Sigmoid colon (tissue), 4 donors: ENCODE data around the gene LHPP.

Experiments
- POLR2A ChIP-seq, 2 donors: fragments of 450-650 bp; IDR thresholded peaks; one replicate each; pipeline ENCODE4 v1.6.1; 2016; ENCODE audit warnings: antibody characterized with exemption in 2 of 2, mild to moderate bottlenecking in 2 of 2, moderate library complexity in 2 of 2
- POLR2AphosphoS5 ChIP-seq, 4 donors: sonication (generic); formaldehyde crosslinking; IDR thresholded peaks; one replicate each; pipeline ENCODE4 v1.6.1; 2017; ENCODE audit warnings: antibody characterized with exemption in 4 of 4
- TF ChIP-seq, protein P1 (sequence below), 4 experiments: fragments of 450-650 bp in 3 of 4; fragments of 200-600 bp in 1 of 4; IDR thresholded peaks; one replicate each; pipeline ENCODE4 v1.5.1; 2016 to 2019; ENCODE audit warnings: antibody characterized with exemption in 4 of 4, mild to moderate bottlenecking in 3 of 4, moderate library complexity in 2 of 4

DNA sequence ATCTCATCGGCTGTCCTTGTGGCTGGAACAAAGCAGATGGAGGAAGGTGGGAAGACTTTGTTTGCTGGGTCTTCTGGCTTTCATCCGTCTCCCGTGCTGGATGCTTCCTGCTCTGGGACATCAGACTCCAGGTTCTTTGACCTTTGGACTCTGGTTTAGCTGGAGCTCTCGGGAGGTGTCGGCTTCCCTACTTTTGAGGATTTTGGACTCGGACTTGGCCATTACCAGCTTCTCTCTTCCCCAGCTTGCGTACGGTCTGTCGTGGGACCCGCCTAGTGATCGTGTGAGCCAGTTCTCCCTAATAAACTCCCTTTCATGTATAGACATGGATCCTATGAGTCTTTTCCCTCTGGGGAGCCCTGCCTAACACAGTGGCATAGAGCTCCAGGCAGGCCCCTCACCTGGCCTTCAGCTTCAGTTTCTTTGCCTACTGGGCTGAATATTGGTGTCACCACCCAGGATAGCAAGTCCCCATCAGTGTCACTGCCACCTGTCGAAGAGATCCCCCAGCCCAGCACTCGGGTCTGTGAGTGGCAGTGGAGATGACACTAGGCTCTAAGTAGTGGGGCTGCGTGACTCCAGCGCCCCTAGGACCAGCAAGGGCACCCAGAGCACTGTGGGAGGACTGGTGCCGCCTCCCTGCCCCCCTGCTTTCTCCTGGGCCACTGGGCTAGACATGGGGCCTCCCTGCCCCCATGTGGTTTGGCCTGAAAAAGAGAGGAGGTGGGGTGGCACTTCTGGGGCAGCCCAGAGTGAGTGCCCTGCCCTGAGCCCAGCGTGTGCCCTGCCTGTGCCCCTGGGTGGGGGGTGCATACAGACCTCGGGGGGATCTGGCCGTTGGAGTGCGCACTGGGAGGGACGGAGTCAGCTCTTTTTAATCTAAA lies 135.6 kb downstream of the LHPP start:
- TF ChIP-seq, protein P1, sequence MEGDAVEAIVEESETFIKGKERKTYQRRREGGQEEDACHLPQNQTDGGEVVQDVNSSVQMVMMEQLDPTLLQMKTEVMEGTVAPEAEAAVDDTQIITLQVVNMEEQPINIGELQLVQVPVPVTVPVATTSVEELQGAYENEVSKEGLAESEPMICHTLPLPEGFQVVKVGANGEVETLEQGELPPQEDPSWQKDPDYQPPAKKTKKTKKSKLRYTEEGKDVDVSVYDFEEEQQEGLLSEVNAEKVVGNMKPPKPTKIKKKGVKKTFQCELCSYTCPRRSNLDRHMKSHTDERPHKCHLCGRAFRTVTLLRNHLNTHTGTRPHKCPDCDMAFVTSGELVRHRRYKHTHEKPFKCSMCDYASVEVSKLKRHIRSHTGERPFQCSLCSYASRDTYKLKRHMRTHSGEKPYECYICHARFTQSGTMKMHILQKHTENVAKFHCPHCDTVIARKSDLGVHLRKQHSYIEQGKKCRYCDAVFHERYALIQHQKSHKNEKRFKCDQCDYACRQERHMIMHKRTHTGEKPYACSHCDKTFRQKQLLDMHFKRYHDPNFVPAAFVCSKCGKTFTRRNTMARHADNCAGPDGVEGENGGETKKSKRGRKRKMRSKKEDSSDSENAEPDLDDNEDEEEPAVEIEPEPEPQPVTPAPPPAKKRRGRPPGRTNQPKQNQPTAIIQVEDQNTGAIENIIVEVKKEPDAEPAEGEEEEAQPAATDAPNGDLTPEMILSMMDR (IDR thresholded peaks at IDR 0.05): no peak
- TF ChIP-seq POLR2AphosphoS5 (IDR thresholded peaks at IDR 0.05) (no peak), POLR2A (IDR thresholded peaks at IDR 0.05) (no peak)
